Glomerular visceral epithelial cell (primary cell): Measurements from ENCODE around the gene RGS2.

Experiments used
- DNase-seq: peaks from one replicate; pipeline ENCODE4 v3.0.0-alpha.2; 2016; ENCODE audit errors: extremely low spot score

RGS2 gene

GRCh38 chr1:192830595-192831246 is 21.9 kb downstream of the RGS2 start:
- no peak for DNase-seq

GRCh38 chr1:192831706-192832355 is 23.0 kb downstream of the RGS2 start:
- DNase-seq, result peak; percentile 70

- DNase-seq, result no peak
Measured at GRCh38 chr1:192832492-192832891, 23.7 kb downstream of the RGS2 start.

GRCh38 chr1:192835116-192835515 is 26.3 kb downstream of the RGS2 start:
- no peak for DNase-seq

- no peak for DNase-seq
Measured at GRCh38 chr1:192839162-192840066, 30.6 kb downstream of the RGS2 start.

- no peak for DNase-seq
Measured at GRCh38 chr1:192844360-192844759, 35.5 kb downstream of the RGS2 start.

- DNase-seq, result no peak
Measured at GRCh38 chr1:192846950-192847349, 38.1 kb downstream of the RGS2 start.

- DNase-seq, result no peak
Measured at GRCh38 chr1:192849011-192849410, 40.2 kb downstream of the RGS2 start.

- DNase-seq, result no peak
Measured at GRCh38 chr1:192849442-192849841, 40.6 kb downstream of the RGS2 start.

- DNase-seq, result no peak
Measured at GRCh38 chr1:192852001-192852947, 43.4 kb downstream of the RGS2 start.

GRCh38 chr1:192858456-192858855 is 49.6 kb downstream of the RGS2 start:
- DNase-seq, result no peak

- DNase-seq, result no peak
Measured at GRCh38 chr1:192859808-192860207, 51.0 kb downstream of the RGS2 start.

- no peak for DNase-seq
Measured at GRCh38 chr1:192860478-192861185, 51.8 kb downstream of the RGS2 start.

GRCh38 chr1:192861860-192862259 is 53.0 kb downstream of the RGS2 start:
- DNase-seq, result no peak
